HG03520 (cell line): ENCODE data around the gene NCBP2L.
"Not testable (repeated sequence)": the region's sequence is repeated elsewhere in the genome, so short reads cannot be mapped to it uniquely, and the experiment has no call there.

Source experiments
- ATAC-seq: cut with Tn5 transposase; IDR thresholded peaks from one replicate; pipeline ENCODE4 v1.9.1; 2021; ENCODE audit warnings: mild to moderate bottlenecking, moderate library complexity; ENCODE audit not compliant: unreplicated experiment

NCBP2L gene

GRCh38 chrX:107804427-107804826, 26.9 kb downstream of the NCBP2L start:
- ATAC-seq, result no peak

GRCh38 chrX:107805179-107805578, 27.6 kb downstream of the NCBP2L start:
- ATAC-seq, result no peak

DNA sequence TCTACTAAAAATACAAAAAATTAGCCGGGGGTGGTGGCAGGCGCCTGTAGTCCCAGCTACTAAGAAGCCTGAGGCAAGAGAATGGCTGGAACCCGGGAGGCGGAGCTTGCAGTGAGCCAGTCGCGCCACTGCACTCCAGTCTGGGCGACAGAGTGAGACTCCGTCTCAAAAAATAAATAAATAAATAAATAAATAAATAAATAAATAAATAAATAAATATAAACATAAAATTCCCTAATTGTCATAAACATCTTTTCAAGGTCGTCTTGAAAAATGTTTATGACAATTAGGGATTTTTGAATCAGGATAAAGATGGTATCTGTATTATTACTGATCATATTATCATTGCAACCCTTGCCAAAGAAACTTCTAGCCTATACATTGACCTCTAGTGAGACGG, 32.5 kb downstream of the NCBP2L start:
- ATAC-seq, result not testable (repeated sequence)

DNA sequence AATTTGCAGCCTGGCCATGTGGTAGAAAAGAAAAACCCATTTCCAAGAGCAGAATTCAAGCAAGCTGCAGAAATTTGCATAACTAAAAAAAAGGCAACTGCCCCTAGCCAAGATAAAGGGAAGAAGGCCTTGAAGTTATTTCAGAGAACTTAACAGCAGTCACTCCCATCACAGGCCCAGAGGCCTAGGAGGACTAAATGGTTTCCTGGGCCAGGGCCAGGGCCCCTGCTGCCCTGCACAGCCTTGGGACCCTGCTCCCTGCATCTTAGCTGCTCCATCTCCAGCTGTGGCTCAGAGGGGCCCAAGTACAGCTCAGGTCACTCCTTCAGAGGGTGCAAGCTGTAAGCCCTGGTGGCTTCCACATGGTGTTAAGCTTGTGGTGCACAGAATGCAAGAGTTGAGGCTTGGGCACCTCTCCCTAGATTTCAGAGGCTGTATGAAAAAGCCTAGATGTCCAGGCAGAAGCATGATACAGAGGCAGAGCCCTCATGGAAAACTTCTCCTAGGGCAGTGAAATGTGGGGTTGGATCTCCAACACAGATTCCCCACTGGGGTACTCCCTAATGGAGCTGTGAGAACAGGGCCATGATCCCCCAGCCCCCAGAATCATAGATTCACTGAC, 41.5 kb downstream of the NCBP2L start:
- ATAC-seq, result no peak

- no peak for ATAC-seq
These were observed 45.5 kb downstream of the NCBP2L start for GRCh38 chrX:107823042-107823441.

GRCh38 chrX:107823456-107823855, 45.9 kb downstream of the NCBP2L start:
- no peak for ATAC-seq

DNA sequence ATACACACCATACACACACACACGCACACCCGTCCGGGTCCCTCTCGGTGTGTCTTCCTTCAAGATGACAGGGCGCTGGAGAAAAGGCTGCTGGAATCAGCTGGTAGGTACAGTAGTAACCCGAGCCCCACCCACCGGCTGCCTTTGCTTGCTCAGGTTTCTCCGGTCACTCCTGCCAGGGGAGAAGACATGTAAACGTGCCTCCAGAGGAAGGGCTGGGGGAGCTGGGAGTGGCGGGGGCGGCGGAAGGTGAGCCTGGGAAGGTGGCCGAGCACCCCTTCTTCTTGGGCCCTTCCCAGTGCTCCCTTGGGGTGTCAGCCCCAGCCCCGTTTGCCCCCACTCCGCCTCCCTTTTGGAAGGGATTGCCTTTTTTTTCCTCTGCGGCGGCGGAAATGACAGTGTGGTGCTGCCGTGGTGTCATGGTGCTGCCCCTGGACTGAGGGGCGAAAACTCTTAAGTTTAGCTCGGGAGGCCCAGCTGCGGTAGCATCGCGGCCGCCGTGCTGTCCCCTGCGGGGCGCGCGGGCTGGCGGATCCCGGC, 48.2 kb downstream of the NCBP2L start, which contains the start of gene MID2:
TSS of gene MID2 (plus strand) at position 169 of the 540 bp plus-strand sequence. CDS start 561 bp downstream, outside the sequence.
- ATAC-seq, result peak; percentile 27

DNA sequence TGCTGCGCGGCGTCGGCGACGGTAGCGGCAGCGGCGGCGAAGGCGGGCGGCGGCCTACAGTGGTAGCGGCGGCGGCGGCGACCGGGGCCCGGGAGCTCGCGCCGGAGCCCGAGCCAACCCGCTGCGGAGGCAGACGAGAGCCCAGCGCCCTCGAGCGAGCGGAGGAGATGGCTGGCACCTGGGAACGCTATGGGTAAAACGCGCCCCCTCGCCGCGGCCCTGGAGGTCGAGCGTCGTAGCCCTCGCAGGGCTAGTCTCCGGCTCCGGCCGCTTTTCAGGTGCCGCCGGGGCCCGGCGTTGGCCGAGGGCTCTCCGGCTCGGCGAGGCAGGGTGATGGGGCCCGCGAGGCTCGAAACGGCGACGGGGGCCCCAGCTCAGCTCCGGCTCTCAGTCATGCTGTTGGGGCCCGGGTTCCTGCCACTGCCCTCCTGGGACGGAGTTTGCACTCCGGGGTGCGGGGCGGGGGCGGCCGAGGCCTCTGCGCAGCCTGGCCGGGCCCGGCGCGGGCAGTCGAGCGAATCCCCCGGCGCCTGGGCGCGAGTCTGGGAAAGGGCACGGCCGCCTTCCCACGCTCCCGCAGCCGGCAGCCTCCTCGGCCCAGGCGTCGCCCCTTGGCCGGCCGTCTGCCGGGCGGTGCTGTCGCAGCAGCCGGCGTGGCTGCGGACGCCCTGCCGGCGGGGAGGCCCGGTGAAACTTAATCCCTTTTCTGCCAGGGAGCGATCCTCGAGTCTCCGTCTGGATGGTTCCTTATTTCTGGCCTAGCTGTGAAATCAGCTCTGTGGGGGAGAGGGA, 48.9 kb downstream of the NCBP2L start:
- peak; percentile 45 for ATAC-seq

DNA sequence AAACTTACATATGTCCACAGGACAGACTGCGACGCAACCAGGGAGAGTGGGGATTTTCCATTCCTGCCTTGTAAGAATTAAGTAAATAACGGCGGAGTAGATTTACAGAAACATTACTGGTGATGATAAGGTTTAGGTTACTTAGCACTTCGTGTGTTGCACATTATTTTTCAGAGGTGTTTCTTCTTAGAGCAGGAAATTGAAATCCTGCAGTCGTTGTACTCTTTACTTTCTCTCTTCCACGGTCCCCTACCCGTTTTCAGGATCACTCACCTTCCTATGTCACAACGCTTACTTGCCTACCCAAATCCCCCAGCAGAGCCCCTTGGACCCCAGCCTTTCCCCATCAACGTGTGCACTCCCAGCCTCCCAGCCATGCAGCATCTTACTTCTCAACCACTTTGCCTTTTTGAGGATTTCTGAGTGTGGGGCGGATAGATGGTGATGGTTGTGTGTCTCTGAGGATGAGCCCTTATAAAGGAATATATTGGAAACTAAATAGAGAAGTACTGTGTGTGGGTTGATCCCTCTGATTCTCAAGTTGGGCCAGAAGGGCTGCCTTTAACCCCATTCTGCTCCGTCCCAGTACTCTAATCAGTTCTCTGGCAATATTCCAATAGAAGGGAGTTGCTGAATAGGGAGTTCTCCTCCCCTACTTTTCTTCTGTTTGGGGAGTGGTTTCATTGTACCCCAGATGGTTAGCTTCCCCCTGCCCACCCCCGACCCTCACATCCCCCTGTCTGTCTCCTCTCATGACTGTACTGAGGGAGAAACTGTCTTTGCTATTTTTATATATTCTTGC, 49.7 kb downstream of the NCBP2L start:
- no peak for ATAC-seq

- ATAC-seq, result no peak
These were observed 50.3 kb downstream of the NCBP2L start for GRCh38 chrX:107827852-107828251.

- ATAC-seq, result no peak
These were observed 52.3 kb downstream of the NCBP2L start for GRCh38 chrX:107829878-107830277.

GRCh38 chrX:107831071-107831730, 53.7 kb downstream of the NCBP2L start:
- no peak for ATAC-seq

- no peak for ATAC-seq
These were observed 57.0 kb downstream of the NCBP2L start for GRCh38 chrX:107834275-107835201.

DNA sequence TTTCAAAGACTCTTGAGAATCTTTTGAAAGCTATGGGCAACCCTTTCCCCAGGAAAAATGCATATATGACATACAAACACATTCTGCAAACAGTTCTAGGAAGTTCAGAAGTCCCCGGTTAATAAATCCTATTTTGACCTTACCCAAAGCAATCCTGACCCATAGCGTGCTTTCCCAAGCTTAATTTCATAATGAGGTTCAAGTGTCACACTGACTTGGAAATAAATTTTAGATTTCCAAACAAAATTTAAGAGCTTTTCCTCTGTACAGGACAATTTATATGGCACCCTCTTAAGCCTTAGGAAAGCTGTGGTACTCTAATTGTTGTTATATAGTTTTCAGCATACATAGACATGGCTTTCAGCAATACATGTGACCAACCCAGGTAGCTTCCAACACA, 59.4 kb downstream of the NCBP2L start:
- ATAC-seq, result no peak

- no peak for ATAC-seq
These were observed 63.4 kb downstream of the NCBP2L start for GRCh38 chrX:107840971-107841370.

DNA sequence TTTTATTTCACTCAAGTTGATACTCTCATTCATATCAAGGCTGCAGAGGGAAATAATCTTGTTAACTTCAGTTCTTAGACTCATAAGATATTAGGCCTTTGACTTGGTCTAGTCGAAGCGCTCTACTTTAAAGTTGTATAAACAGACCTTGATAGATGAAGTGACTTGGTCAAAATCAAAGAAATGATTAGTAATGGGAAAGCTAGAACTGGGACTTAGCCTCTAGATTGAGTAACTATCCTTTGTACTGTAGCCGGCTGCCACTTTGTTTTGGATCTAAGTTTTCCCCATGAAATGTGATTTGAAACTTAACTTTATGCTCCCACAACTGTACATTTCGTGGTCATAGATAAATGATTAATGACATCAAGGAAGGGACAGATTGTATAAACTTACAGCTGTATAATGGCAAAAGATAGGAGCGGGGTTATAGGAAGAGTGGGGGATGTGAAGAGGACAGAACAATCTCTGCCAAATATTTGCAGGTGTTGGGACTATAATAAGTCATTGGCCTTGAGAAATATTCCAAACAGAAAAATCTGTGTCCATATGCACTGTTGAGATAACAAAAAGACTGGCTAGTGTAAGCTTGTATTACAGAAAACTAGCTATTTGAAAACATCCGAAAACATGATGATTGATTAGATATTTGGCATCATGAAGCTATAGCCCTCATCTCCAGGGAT, 65.3 kb downstream of the NCBP2L start:
- no peak for ATAC-seq
